Left ventricle myocardium inferior (tissue), 1 donor: ENCODE data around the gene PTPMT1. TPM values are rescaled to one million over a fixed set of nuclear protein-coding genes. Genes with fewer than 3 reads are reported as not detected.
A peak's percentile ranks its signal among the peaks of the same experiment; 100 is the strongest.

Source experiments
- DNase-seq: peaks from one replicate; pipeline ENCODE4 v3.0.0-alpha.2; 2020
- H3K27ac ChIP-seq: fragments of 200-600 bp; replicated peaks from 2 replicates; pipeline ENCODE4 v1.8.0; 2021
- H3K27me3 ChIP-seq: fragments of 200-600 bp; 2 replicates; pipeline ENCODE4 v1.8.0; 2021; ENCODE audit warnings: low read depth
- H3K36me3 ChIP-seq: fragments of 200-600 bp; 2 replicates; pipeline ENCODE4 v1.8.0; 2021
- H3K4me1 ChIP-seq: fragments of 200-600 bp; 2 replicates; pipeline ENCODE4 v1.8.0; 2021
- H3K4me3 ChIP-seq: fragments of 200-600 bp; 2 replicates; pipeline ENCODE4 v1.8.0; 2021; ENCODE audit warnings: mild to moderate bottlenecking, moderate library complexity
- H3K9me3 ChIP-seq: fragments of 200-600 bp; replicated peaks from 2 replicates; pipeline ENCODE4 v1.8.0; 2021
- CTCF ChIP-seq: fragments of 200-600 bp; IDR thresholded peaks from 2 replicates; pipeline ENCODE4 v1.8.0; 2021; ENCODE audit warnings: antibody characterized with exemption, mild to moderate bottlenecking, borderline replicate concordance
- intact Hi-C: fragments of 100-400 bp; cut with micrococcal nuclease; formaldehyde crosslinking; loops from one replicate; pipeline ENCODE4 v1.11.0; 2022
- long read RNA-seq: library from polyadenylated mRNA; unstranded; transcript quantifications from one replicate; pipeline ENCODE4 v2.0.0, GENCODE V29; 2021
- total RNA-seq: library from RNA; stranded (reverse); fragmentation: NEBNext Ultra II Directional; extraction: Animal tissue kit (Norgen Biotek cat#: 25700); gene quantifications from one replicate; pipeline ENCODE4 v1.2.1, GENCODE V29; 2021
- donor health status: DM: no; HTN: yes; CAD: no; lungs with severe emphysema.

Gene PTPMT1
- 23.6 TPM for total RNA-seq
- long read RNA-seq, transcript PTPMT1-201 (3 exons, 928 nt) = minor isoform, 8 of 39 reads
- long read RNA-seq, transcript PTPMT1-202 (4 exons, 768 nt) = major isoform, 24 of 39 reads
- long read RNA-seq, partial matches to known transcripts = 0 of 39 reads
- long read RNA-seq, other reads (novel, unspliced or antisense) = 1 of 39 reads

- peak within 1 kb of the TSS; percentile 82 for H3K27ac ChIP-seq
- H3K36me3 ChIP-seq = peaks cover 12% of the 10 kb centered on the region
- peaks cover 24% of the 10 kb centered on the region for H3K4me1 ChIP-seq
- H3K27me3 ChIP-seq = no peaks in the 10 kb centered on the region
- no peak for TF ChIP-seq CTCF
- H3K9me3 ChIP-seq = no peaks in the 10 kb centered on the region
- DNase-seq = peak; percentile 82
- H3K4me3 ChIP-seq = peak within 1 kb of the TSS; percentile 98
- intact Hi-C loops = no loop called here
Measured at GRCh38 chr11:47565340-47566148, at the start of gene PTPMT1. TSS of gene PTPMT1 (plus strand) at chr11:47565599. CDS start at chr11:47565623, 24 bp downstream.

- Histone ChIP-seq H3K4me3 (no peak overlapping the region), H3K4me1 (peaks cover 98% of the 10 kb centered on the region), H3K36me3 (no peaks in the 10 kb centered on the region), H3K27me3 (no peaks in the 10 kb centered on the region), H3K9me3 (no peaks in the 10 kb centered on the region), H3K27ac (peak overlapping the region; percentile 47)
- intact Hi-C loops = no loop called here
- no peak for TF ChIP-seq CTCF
- DNase-seq = no peak
Measured at GRCh38 chr11:47516155-47516554, 49.2 kb upstream of the PTPMT1 start.

GRCh38 chr11:47516984-47517853, 48.2 kb upstream of the PTPMT1 start:
- Histone ChIP-seq H3K27me3 (no peaks in the 10 kb centered on the region), H3K4me1 (peaks cover 100% of the 10 kb centered on the region), H3K27ac (no peak overlapping the region), H3K4me3 (no peak overlapping the region), H3K9me3 (no peaks in the 10 kb centered on the region), H3K36me3 (no peaks in the 10 kb centered on the region)
- TF ChIP-seq CTCF = no peak
- intact Hi-C loops = no loop called here
- no peak for DNase-seq

- Histone ChIP-seq H3K4me3 (no peak overlapping the region), H3K9me3 (no peaks in the 10 kb centered on the region), H3K4me1 (peaks cover 100% of the 10 kb centered on the region), H3K27me3 (no peaks in the 10 kb centered on the region), H3K27ac (peak overlapping the region; percentile 3), H3K36me3 (no peaks in the 10 kb centered on the region)
- no peak for TF ChIP-seq CTCF
- no peak for DNase-seq
- intact Hi-C loops = no loop called here
Measured at GRCh38 chr11:47518212-47518964, 47.0 kb upstream of the PTPMT1 start.
